ENCODE results near the gene AK2. TPM values are rescaled to one million over a fixed set of nuclear protein-coding genes. Genes with fewer than 3 reads are reported as not detected.
"Not testable (repeated sequence)": the region's sequence is repeated elsewhere in the genome, so short reads cannot be mapped to it uniquely, and the experiment has no call there.

The AK2 gene
- polyA plus RNA-seq, 2 of the 4 experiments (the other 2 are of a cell fraction): 164 to 178 TPM

GRCh38 chr1:32973458-32973857, 63.2 kb downstream of the AK2 start:
- H3K4me1 ChIP-seq; ATAC-seq; DNase-seq (ENCODE audit: low read depth in 1 of 2, low spot score in 1 of 2); FAIRE-seq; H3K9me3 ChIP-seq; CTCF ChIA-PET: not testable (repeated sequence)
- H3K27ac ChIP-seq: peak overlapping the region in 1 of 2 experiments; percentile 75; a peak in 3 of 6 replicates
- peak overlapping the region; percentile 80; the same call in 2 of the 3 replicates for H3K4me2 ChIP-seq
- POLR2A ChIA-PET: interaction anchor here (1.0 kb wide), 1 partner anchor 9 kb away, joined by 4 read pairs; the partner anchor contains the start of gene RNF19B
- H3K4me3 ChIP-seq: peak overlapping the region; percentile 45; the same call in 2 of the 3 replicates
- 38% methylated on average over 5 of the region's 6 CpGs for WGBS (ENCODE audit: missing lambda C conversion rate)

GRCh38 chr1:32972814-32973428, 63.8 kb downstream of the AK2 start:
- POLR2A ChIA-PET: interaction anchor here (1.0 to 1.3 kb wide), 2 partner anchors 8 kb away, joined by 4 to 5 read pairs; partner anchors contain the start of gene RNF19B
- DNase-seq (ENCODE audit: low read depth in 1 of 2, low spot score in 1 of 2) (no peak), FAIRE-seq (no peak), ATAC-seq (peak; percentile 43 to 75; a peak in 3 of 6 replicates)
- H3K9me3 ChIP-seq: no peaks in the 10 kb centered on the region
- CTCF ChIA-PET: no interaction called here
- peak overlapping the region; percentile 45 for H3K4me3 ChIP-seq
- TF ChIP-seq ZC3H11A (IDR thresholded peaks at IDR 0.05): no peak
- TF ChIP-seq, protein P1, sequence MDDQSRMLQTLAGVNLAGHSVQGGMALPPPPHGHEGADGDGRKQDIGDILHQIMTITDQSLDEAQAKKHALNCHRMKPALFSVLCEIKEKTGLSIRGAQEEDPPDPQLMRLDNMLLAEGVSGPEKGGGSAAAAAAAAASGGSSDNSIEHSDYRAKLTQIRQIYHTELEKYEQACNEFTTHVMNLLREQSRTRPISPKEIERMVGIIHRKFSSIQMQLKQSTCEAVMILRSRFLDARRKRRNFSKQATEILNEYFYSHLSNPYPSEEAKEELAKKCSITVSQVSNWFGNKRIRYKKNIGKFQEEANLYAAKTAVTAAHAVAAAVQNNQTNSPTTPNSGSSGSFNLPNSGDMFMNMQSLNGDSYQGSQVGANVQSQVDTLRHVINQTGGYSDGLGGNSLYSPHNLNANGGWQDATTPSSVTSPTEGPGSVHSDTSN (IDR thresholded peaks at IDR 0.05): no peak
- no peak for TF ChIP-seq JUNB (IDR thresholded peaks at IDR 0.05)
- TF ChIP-seq NPAS2 (CRISPR knock-in tag; IDR thresholded peaks at IDR 0.05; ENCODE audit: borderline replicate concordance): no peak
- TF ChIP-seq ATOH8 (CRISPR knock-in tag; IDR thresholded peaks at IDR 0.05; ENCODE audit: low read depth): no peak
- TF ChIP-seq, protein P2, sequence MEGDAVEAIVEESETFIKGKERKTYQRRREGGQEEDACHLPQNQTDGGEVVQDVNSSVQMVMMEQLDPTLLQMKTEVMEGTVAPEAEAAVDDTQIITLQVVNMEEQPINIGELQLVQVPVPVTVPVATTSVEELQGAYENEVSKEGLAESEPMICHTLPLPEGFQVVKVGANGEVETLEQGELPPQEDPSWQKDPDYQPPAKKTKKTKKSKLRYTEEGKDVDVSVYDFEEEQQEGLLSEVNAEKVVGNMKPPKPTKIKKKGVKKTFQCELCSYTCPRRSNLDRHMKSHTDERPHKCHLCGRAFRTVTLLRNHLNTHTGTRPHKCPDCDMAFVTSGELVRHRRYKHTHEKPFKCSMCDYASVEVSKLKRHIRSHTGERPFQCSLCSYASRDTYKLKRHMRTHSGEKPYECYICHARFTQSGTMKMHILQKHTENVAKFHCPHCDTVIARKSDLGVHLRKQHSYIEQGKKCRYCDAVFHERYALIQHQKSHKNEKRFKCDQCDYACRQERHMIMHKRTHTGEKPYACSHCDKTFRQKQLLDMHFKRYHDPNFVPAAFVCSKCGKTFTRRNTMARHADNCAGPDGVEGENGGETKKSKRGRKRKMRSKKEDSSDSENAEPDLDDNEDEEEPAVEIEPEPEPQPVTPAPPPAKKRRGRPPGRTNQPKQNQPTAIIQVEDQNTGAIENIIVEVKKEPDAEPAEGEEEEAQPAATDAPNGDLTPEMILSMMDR (IDR thresholded peaks at IDR 0.05): no peak
- no peak for TF ChIP-seq NFE2L2 (conservative IDR thresholded peaks at IDR 0.05; ENCODE audit: low read length)
- no peak for TF ChIP-seq CHD4 (IDR thresholded peaks at IDR 0.05; ENCODE audit: borderline replicate concordance)
- no peak for TF ChIP-seq HEYL (CRISPR knock-in tag; IDR thresholded peaks at IDR 0.05)
- no peak for TF ChIP-seq POLR2AphosphoS2 (conservative IDR thresholded peaks at IDR 0.05; ENCODE audit: low read length)
- H3K4me1 ChIP-seq: no peaks in the 10 kb centered on the region
- WGBS (ENCODE audit: missing lambda C conversion rate): 60% methylated on average over 26 of the region's 58 CpGs
- peak overlapping the region; percentile 80 for H3K4me2 ChIP-seq
- H3K27ac ChIP-seq: peak overlapping the region; percentile 63 to 75; a peak in 5 of 6 replicates

DNA sequence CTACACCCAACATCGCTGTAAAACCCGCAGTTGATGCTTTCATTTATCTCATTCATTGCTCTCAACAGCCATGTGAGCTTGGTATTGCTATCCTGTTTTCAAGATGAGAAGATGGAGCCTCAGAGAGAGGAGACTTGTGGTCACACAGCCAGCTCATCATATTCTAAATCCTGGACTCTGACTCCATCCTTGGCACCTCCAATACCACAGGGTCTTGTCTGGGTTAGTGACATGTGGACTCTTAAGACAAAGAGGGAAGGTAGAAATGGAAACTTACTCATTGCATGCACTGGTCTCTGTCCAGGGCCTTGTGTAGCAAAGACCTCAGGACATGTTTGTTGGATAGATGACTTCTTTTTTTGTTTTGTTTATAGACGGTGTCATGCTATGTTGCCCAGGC, 65.1 kb downstream of the AK2 start:
- FAIRE-seq (no peak), DNase-seq (ENCODE audit: low read depth in 1 of 2, low spot score in 1 of 2) (no peak), ATAC-seq (no peak)
- ChIA-PET CTCF (interaction anchor here (0.6 to 1.8 kb wide), 3 partner anchors 17 to 91 kb away, joined by 3 to 6 read pairs (median 4); no protein-coding TSS in a partner anchor), POLR2A (interaction anchor here (1.1 kb wide), 1 partner anchor 9 kb away, joined by 3 read pairs; no protein-coding TSS in a partner anchor)
- H3K4me2 ChIP-seq: no peak overlapping the region
- H3K9me3 ChIP-seq: no peaks in the 10 kb centered on the region
- no peak overlapping the region for H3K4me3 ChIP-seq
- H3K27ac ChIP-seq: no peak overlapping the region
- TF ChIP-seq RFX5 (IDR thresholded peaks at IDR 0.05) (no peak), CHD4 (IDR thresholded peaks at IDR 0.05; ENCODE audit: borderline replicate concordance) (no peak), FOXS1 (CRISPR knock-in tag; IDR thresholded peaks at IDR 0.05) (no peak)
- H3K4me1 ChIP-seq: no peaks in the 10 kb centered on the region
- 83% methylated on average over 3 of the region's 3 CpGs for WGBS (ENCODE audit: missing lambda C conversion rate)

DNA sequence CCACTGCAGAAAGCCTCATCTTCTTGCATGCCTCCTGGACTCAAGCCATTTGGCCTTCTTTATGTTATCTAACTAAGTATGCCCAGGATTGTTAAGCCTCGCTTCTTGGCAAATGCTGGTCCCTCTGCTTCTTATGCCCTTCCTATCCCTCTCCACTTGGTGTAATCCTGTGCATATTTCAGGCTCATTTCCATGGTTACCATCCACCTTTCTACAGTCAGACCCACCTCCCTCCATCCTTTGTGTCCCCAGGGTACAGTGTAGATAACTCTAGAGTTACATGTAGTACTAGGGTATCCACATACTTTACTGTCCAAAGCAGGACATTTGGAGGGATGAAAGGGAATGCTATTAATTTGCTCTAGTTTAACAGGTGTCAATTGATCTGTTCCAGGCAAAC, 65.5 kb downstream of the AK2 start:
- 91% methylated on average over 1 of the region's 1 CpG for WGBS (ENCODE audit: missing lambda C conversion rate)
- H3K4me1 ChIP-seq: no peaks in the 10 kb centered on the region
- no peak overlapping the region for H3K27ac ChIP-seq
- no peaks in the 10 kb centered on the region for H3K9me3 ChIP-seq
- H3K4me3 ChIP-seq: no peak overlapping the region
- ATAC-seq (no peak), FAIRE-seq (no peak), DNase-seq (ENCODE audit: low read depth in 1 of 2, low spot score in 1 of 2) (no peak)
- POLR2A ChIA-PET: interaction anchor here (1.1 kb wide), 1 partner anchor 10 kb away, joined by 3 read pairs; no protein-coding TSS in a partner anchor
- H3K4me2 ChIP-seq: no peak overlapping the region
- CTCF ChIA-PET: interaction anchor here (0.6 to 1.8 kb wide), 3 partner anchors 17 to 91 kb away, joined by 3 to 6 read pairs (median 4); no protein-coding TSS in a partner anchor
- TF ChIP-seq CBX2 (IDR thresholded peaks at IDR 0.05; ENCODE audit: borderline replicate concordance, low read depth) (no peak), NR3C1 (IDR thresholded peaks at IDR 0.05) (no peak), GATA3 (IDR thresholded peaks at IDR 0.05; ENCODE audit: borderline replicate concordance) (no peak), RCOR1 (IDR thresholded peaks at IDR 0.05; ENCODE audit: low read depth, low read length) (no peak), RAD21 (conservative IDR thresholded peaks at IDR 0.05 in 1 of 2, IDR thresholded peaks at IDR 0.05 in 1 of 2) (no peak), ZSCAN20 (CRISPR knock-in tag; IDR thresholded peaks at IDR 0.05) (no peak), E2F6 (IDR thresholded peaks at IDR 0.05; ENCODE audit: borderline replicate concordance, low read depth) (no peak), USF2 (IDR thresholded peaks at IDR 0.05) (no peak), ELK1 (IDR thresholded peaks at IDR 0.05; ENCODE audit: low read depth, low read length) (no peak), HES2 (IDR thresholded peaks at IDR 0.05) (no peak), FOSB (CRISPR knock-in tag; IDR thresholded peaks at IDR 0.05) (no peak)

All from A549 (cell line).